Hepatic stellate cell (primary cell): ENCODE measurements around the gene B4GALT4.
A peak's percentile ranks its signal among the peaks of the same experiment; 100 is the strongest.
"Not testable (repeated sequence)": the region's sequence is repeated elsewhere in the genome, so short reads cannot be mapped to it uniquely, and the experiment has no call there.

ENCODE experiments used
- DNase-seq: peaks from one replicate; pipeline ENCODE4 v3.0.0; 2011; ENCODE audit warnings: low spot score

The B4GALT4 gene

DNA sequence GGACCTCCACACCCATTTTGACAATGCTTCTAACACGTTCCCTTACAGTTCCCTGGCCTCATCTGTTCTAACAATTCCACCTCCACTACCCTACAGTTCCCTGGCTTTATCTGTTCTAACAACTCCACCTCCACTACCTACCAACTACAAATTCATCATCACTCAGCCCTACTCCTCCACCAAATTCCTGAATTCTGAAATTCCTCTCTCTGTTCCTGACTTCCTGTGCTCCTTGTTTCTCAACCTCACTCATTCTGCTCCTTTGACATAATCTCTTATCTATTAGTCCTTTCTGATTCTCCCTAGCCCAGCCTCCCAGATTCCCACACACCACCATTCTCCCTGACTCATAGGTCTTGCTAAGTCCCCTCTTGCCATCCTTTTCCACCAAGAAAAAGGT is 44.8 kb downstream of the B4GALT4 start:
- DNase-seq, result no peak

DNA sequence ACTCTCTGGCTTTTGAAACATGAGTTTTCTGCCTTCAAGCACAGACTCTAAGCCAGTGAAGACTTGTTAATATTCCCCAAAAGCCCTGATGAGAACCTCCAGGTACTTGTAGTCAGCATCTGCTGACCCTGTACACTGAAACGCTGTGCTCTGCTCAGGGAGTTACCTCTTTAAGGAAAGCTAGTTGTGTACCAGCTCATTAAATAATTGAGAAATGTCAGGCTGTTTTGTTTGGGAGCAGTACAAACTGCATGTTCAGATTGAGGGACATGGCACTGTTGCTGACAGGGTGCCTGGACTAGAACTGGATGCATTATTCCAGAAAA is 45.6 kb downstream of the B4GALT4 start:
- no peak for DNase-seq

DNA sequence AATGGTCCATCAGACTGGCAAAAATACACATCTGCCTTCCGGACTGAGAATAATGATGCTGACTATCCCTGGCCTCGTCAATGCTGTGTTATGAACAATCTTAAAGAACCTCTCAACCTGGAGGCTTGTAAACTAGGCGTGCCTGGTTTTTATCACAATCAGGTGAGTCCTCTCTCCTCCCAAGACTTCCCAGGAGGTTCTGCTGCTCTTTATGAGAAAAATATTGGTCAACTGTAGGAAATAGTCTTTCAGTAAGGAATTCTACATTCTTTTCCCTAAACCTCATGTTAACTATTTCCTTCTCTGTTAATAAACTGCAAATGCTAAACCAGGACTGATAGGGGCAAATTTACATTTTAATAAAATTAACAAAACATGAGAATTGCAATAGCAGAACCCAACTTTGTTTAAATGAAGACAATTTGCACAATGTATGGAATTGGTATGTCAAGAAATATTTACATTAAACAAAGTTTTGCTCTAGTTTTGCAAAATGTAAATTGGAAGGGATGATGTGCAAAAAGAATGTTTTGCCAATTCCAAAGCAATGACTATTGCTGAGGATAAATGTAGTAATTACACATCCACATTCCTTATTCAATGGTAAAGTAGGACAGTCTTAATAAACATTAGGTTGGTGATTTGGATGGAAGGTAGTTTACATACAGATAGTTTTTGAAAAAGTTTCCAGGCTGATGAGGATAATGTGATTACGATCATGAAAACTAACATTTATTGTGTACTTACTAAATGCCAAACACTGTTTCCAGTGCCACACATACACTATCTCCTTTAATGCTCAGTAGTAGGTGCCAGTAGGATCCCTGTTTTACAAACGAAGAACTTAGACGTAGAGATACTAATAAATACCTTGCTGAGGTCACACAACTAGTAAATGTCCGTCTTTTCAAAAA is 46.2 kb downstream of the B4GALT4 start:
- DNase-seq, result no peak

DNA sequence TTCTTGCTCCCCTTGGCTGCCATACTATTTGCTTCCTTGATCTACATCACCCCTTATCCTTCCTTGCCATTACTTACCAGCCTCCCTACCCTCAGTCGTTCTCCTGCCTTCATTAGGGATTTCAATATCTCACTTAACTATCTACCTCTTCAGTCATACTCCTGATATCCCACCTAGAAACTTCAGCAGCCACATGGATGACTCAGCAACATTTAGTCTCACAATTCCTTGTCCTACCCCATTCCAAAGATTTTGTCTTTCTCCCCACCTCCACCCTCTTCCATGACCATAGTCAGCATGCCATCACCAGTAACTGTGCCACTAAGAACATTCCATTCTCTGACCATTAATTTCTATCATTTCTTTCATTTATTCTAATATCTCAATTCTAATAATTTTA is 48.9 kb downstream of the B4GALT4 start:
- no peak for DNase-seq

DNA sequence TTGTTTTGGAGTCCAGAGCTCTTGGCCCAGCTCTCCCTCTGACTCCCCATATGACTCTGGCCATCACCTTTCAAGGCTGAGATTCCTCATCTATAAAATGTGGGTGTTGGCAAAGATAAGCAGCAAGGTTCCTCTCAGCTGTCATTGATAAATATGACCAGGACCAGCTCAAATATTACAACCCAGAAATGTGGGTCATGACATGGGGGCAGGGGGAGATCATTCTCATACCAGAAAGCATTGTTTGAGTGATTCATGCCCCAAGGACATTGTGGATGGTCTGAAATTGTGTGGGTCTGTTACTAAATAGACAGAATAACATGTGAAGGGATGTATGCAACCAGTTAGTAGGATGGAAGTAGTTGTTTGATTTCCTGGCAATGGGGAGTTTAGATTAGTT is 53.4 kb downstream of the B4GALT4 start:
- no peak for DNase-seq

DNA sequence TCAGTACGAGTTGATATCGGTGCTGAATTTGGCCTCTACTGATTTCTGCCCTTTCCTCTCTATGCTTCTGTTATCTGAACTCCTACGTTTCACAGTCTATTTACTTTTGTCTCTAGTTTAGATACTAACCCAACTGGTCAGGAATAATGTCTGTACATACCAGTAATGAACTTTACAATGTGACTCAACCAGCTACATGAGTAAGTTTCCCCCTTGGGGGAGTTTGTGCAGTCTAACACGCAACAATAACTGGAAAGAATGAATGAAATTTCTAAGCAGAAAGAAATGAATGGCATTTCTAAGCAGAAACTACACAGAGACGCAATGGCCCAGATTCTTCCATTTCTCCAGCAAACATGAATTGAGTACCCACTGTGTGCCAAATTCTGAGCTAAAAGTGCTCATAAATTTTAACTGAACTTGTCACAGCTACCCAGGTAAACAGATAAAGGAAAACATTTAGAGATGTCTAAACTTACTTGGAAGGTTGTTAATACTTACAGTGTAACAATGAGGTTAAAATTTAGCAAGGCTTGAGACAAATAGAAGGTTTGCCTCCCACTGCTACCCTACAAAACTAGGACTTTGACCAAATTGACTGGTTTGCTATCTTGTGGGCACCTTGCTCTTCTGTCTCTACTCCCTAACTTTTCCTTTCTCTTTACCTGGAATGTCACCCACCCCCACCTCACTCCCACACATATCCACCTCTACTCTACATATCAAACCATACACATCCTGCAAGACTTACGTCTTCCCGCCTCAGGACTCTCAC is 55.7 kb downstream of the B4GALT4 start:
- peak; percentile 75 for DNase-seq

DNA sequence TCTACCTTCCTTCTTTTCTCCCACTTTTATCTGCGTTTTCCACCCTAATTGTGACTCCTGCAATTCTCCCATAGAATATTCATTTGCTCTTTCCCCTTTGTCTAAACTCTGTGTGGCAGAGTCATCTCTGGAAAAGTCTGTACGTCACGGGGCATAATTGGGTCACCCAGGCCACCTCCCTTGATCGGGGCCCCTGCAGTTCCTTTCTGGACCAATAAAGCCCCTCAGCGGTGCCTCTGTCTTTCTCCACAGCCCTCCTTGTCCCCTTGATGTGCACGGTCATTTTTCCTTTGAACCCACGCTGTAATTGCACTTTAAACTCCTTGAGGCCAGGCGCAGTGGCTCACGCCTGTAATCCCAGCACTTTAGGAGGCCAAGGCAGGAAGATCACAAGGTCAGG is 56.6 kb downstream of the B4GALT4 start:
- no peak for DNase-seq

DNA sequence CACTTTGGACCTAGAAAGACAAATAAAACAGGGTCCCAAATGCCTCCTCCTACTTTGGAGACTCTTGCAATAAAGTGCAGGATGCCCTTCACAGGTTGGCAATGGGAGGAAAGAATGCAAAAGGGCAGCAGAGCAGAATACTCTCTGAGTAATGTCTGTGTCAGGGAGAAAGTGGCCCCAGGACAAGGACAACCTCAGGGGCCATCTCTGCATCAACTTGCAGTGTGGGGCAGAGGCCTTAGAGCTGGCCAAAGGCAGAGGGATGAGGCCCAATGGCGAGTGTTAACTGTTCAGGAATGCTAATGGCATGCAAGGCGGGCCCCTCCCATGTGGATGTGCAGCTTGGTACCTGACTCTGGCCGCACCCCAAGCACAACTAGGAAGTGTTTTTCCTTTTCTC is 58.9 kb downstream of the B4GALT4 start:
- DNase-seq, result no peak

DNA sequence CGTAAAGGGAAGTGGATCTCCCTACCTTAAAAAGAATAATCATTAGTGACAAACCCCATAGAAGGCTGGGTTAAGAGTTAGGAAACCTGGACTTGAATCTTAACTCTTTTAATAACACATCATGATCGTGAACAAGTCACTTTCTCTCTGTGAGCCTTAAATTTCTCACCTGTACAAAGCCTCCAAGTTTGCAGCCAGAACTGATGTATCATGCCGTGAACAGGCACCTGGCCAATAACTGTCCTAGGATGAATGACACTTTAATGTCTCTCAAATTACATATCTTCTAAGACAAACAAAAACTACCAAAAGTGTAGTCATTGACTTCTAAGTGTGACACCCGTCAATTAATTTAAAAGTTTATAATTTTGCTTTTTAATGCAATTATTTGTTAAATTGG is 63.4 kb downstream of the B4GALT4 start:
- no peak for DNase-seq

DNA sequence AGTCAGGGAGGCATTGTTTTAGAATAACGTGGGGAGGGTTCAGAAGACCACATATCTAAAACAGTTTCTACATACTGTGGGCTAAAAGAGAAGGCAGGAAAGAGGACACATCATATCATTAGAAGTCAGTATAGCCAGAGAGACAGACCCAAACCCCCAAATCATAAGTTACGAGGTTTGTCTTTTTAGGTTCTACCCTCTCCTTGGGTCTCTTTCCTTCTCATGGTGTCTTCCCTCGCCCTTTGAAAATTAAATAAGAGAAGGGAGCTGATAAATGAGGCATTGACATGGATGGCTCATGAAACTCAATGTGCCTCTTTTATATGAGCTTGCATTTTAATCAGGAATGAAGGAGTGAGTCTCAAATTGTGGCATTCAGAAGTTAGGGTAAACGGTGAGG is 63.9 kb downstream of the B4GALT4 start:
- no peak for DNase-seq

DNA sequence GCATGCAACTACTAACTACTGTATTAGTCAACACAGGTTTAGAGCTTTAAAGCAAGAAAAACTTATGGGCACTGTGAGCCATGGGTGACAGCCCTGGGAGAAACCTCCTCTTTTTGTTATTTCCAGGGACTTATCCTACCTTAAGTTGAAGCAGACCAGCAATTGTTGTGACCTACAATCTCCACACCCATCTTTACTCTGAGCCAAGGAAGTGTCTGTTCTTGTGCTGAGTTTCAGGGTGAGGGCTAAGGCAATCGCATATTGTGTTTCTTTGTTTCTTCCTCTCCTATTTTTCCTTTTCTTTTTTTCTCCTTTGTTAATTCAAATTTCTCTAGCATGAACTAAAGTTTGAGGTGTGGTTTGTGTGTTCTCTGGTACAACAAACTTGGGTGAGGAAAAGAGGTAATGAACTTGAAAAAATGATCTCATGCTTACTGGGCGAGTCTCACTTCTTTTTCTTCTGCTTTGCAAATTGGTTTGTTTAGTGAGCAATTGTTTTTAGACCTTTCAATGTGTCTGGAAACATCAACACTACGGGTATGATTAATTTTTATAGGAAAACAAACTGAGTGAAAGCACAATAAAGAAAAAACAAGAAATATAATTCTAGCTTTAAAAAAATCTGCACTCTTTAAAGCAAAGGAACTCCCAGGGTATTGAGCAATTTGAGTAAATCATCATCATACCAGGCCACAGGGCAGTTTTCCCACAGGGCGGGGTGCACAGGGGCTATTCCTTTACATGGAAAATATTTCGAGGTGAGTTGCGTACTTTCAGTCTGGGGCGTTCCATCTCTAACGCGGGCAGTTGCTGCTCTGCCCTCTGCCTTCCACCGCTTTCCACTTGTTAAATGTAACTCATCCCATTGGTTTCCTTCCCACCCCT is 64.6 kb downstream of the B4GALT4 start:
- no peak for DNase-seq

DNA sequence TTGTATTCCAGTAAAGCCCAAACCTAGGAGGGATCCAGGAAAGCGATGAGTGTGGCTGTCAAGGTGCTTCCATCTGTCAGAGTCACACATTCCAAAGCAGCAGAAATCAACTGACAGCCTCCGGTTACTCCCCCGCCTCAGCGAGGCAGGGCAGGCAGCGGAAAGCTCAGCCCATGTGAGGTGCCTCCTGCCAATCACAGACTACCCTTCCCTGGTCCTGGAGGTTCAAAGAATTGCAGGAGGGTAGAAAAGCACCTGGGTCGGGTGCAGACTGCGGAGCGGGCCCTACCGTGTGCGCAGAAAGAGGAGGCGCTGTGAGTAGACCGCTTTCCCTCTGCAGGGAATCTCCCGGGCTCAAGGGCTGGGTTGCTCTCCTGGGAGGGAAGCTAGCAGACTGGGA is 67.4 kb downstream of the B4GALT4 start, which contains the start of gene UPK1B:
Gene UPK1B (plus strand): TSS at position 274 of the 400 bp plus-strand sequence. CDS start 13,144 bp downstream, outside the sequence.
- DNase-seq, result no peak

DNA sequence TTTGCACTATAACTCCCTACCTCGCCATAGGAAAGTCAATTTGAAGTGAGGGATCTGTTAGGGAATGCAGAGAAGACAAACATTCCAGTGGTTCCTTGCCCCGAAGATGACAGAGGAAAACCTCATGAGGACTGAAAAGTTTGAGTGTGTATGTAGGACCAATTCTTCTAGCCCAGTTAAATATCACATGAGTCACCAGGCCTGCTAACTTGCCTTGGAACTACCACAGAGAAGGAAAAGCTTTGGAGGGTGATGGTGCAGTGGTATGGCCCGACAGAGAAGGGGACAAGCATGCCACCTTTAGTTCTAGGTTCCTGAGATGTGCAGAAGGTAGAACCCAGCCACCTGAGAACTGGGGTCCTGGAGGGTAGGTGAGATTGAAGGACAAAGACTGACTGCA is 69.9 kb downstream of the B4GALT4 start:
- DNase-seq, result no peak

DNA sequence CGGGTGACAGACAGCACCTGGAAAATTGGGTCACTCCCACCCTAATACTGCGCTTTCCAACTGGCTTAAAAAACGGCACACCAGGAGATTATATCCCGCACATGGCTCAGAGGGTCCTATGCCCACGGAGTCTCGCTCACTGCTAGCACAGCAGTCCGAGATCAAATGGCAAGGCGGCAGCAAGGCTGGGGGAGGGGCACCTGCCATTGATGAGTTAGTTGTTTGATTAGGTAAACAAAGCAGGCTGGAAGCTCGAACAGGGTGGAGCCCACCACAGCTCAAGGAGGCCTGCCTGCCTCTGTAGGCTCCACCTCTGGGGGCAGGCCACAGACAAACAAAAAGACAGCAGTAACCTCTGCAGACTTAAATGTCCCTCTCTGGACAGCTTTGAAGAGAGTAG is 75.9 kb downstream of the B4GALT4 start:
- not testable (repeated sequence) for DNase-seq
